HCT116 (cell line): ENCODE measurements around the gene RPS15A. TPM values are rescaled to one million over a fixed set of nuclear protein-coding genes. Genes with fewer than 3 reads are reported as not detected.
A peak's percentile ranks its signal among the peaks of the same experiment; 100 is the strongest.
"Not testable (repeated sequence)": the region's sequence is repeated elsewhere in the genome, so short reads cannot be mapped to it uniquely, and the experiment has no call there.

ENCODE experiments used
- ATAC-seq: fragments of 200-7000 bp; cut with Tn5 transposase; 2 replicates; pipeline ENCODE4 v1.9.1; 2020; ENCODE audit warnings: mild to moderate bottlenecking, moderate library complexity
- BruUV-seq: library from RNA; stranded (reverse); fragments of 400-500 nt; replicated peaks from 2 replicates; lab custom pipeline; 2021; lab: Mats Ljungman, UMichigan
- CTCF ChIA-PET: fragments of 300-600 bp; sonication (Branson Sonifier 250); formaldehyde crosslinking; loops from one replicate; lab custom pipeline; 2021; ENCODE audit warnings: antibody characterized with exemption; lab: Charles Lee
- POLR2A ChIA-PET: fragments of 300-600, 350-600 bp; sonication (Branson Sonifier 250); formaldehyde crosslinking; loops from one replicate; lab custom pipeline; 2021; ENCODE audit warnings: antibody characterized with exemption; lab: Charles Lee
- RAD21 ChIA-PET, 2 experiments: fragments of 300-600 bp; sonication (Branson Sonifier 250); formaldehyde crosslinking; loops; one replicate each; lab custom pipeline; 2023; ENCODE audit warnings: low total read pairs in 2 of 2; ENCODE audit not compliant: uncharacterized antibody in 2 of 2, unreplicated experiment in 2 of 2, low non-redundant PET in 1 of 2; lab: Charles Lee
- DNase-seq: peaks from one replicate; pipeline ENCODE4 v3.0.0-alpha.2; 2010; ENCODE audit warnings: low read depth, low spot score
- H2AFZ ChIP-seq: fragments of 200-600 bp; shearing (Covaris generic), sonication (generic); 2 replicates; pipeline ENCODE4 v1.6.1; 2017; ENCODE audit warnings: low read depth, mixed run types, mixed read lengths, antibody characterized with exemption, low read length; ENCODE audit not compliant: poor library complexity, severe bottlenecking
- H3K27ac ChIP-seq: 2 replicates; pipeline ENCODE4 v1.5.1; 2012; ENCODE audit warnings: low read depth, low read length
- H3K27me3 ChIP-seq: fragments of 200-600 bp; sonication (generic); 2 replicates; pipeline ENCODE4 v1.6.1; 2016; ENCODE audit warnings: mixed run types, low read length, mixed read lengths; ENCODE audit not compliant: insufficient read depth
- H3K36me3 ChIP-seq, 2 experiments: fragments of 200-500 bp in 1 of 2; fragments of 200-600 bp in 1 of 2; sonication (Bioruptor generic) in 1 of 2; sonication (generic) in 1 of 2; 2 replicates each; pipeline versions ENCODE4 v1.5.1 to v1.6.1; 2014 to 2016; ENCODE audit warnings: low read length in 2 of 2, inconsistent platforms in 1 of 2, mixed read lengths in 1 of 2, mixed run types in 1 of 2; ENCODE audit not compliant: insufficient read depth in 2 of 2, control insufficient read depth in 1 of 2
- H3K4me1 ChIP-seq, 2 experiments: fragments of 200-600 bp in 1 of 2; sonication (generic) in 1 of 2; 2 replicates each; pipeline versions ENCODE4 v1.5.1 to v1.6.1; 2012 to 2017; ENCODE audit warnings: low read length in 2 of 2, inconsistent platforms in 1 of 2, mild to moderate bottlenecking in 1 of 2, mixed read lengths in 1 of 2, mixed run types in 1 of 2, moderate library complexity in 1 of 2; ENCODE audit not compliant: insufficient read depth in 2 of 2, control insufficient read depth in 1 of 2
- H3K4me2 ChIP-seq: fragments of 200-600 bp; sonication (generic); 2 replicates; pipeline ENCODE4 v1.6.1; 2017; ENCODE audit warnings: mixed run types, low read length, mixed read lengths
- H3K4me3 ChIP-seq, 2 experiments: fragments of 200-600 bp in 1 of 2; sonication (generic) in 1 of 2; replicated peaks in 1 of 2; 2 replicates each; pipeline ENCODE4 v1.5.1; 2011 to 2016; ENCODE audit warnings: low read length in 2 of 2, control low read depth in 1 of 2, low read depth in 1 of 2, mild to moderate bottlenecking in 1 of 2, mixed read lengths in 1 of 2, mixed run types in 1 of 2
- H3K79me2 ChIP-seq: fragments of 200-600 bp; sonication (generic); 2 replicates; pipeline ENCODE4 v1.6.1; 2017; ENCODE audit warnings: mild to moderate bottlenecking, mixed run types, low read length, moderate library complexity, mixed read lengths; ENCODE audit not compliant: insufficient read depth
- H3K9ac ChIP-seq: fragments of 200-600 bp; sonication (generic); 2 replicates; pipeline ENCODE4 v1.6.1; 2016; ENCODE audit warnings: low read length, mixed read lengths
- H3K9me2 ChIP-seq: fragments of 200-600 bp; sonication (generic), shearing (Covaris generic); 2 replicates; pipeline ENCODE4 v1.6.1; 2017; ENCODE audit warnings: mixed run types, mild to moderate bottlenecking, moderate library complexity; ENCODE audit not compliant: insufficient read depth
- H3K9me3 ChIP-seq, 2 experiments: fragments of 200-500 bp in 1 of 2; fragments of 200-600 bp in 1 of 2; sonication (Bioruptor generic) in 1 of 2; sonication (generic) in 1 of 2; 2 replicates each; pipeline ENCODE4 v1.6.1; 2014 to 2017; ENCODE audit warnings: low read length in 2 of 2, mixed read lengths in 2 of 2, inconsistent platforms in 1 of 2, low read depth in 1 of 2, mild to moderate bottlenecking in 1 of 2, mixed run types in 1 of 2, moderate library complexity in 1 of 2; ENCODE audit not compliant: control insufficient read depth in 1 of 2, insufficient read depth in 1 of 2
- H4K20me1 ChIP-seq: fragments of 200-600 bp; sonication (generic), shearing (Covaris generic); 2 replicates; pipeline ENCODE4 v1.6.1; 2017; ENCODE audit warnings: mixed run types, mild to moderate bottlenecking, moderate library complexity; ENCODE audit not compliant: insufficient read depth
- intact Hi-C: fragments of 100-400 bp; cut with micrococcal nuclease; formaldehyde crosslinking; loops from 2 replicates; pipeline ENCODE4 v1.10.0; 2022
- total RNA-seq: library from RNA; stranded (reverse); gene quantifications from one replicate; pipeline ENCODE4 v1.2.1, GENCODE V29; 2021; ENCODE audit not compliant: unreplicated experiment

Gene RPS15A
- total RNA-seq, 1 experiment from 2014 or later, result 1,686 TPM

DNA sequence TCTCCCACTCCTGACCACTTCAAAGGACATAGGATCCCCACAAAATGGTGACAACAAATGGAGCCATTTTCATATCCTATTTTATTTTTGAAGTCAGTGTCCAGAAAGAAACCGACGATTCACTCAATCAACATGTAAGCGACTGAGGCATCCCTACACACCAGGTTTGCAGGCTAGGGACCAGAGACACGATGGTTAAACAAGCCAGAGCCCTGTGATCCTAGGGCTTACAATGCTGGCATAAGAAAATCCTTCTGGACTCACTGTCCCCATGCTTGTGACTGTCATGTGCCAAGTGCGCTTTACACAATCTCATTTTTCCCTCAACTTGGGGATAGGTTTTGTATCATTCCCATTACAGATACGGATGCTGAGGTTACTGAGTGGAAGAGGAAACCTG is 8.9 kb downstream of the RPS15A start:
- intact Hi-C loops, POLR2A ChIA-PET: not testable (repeated sequence)
- ATAC-seq, result 0 out of 2 replicates have a peak, but pooled peaks have one; percentile 15

DNA sequence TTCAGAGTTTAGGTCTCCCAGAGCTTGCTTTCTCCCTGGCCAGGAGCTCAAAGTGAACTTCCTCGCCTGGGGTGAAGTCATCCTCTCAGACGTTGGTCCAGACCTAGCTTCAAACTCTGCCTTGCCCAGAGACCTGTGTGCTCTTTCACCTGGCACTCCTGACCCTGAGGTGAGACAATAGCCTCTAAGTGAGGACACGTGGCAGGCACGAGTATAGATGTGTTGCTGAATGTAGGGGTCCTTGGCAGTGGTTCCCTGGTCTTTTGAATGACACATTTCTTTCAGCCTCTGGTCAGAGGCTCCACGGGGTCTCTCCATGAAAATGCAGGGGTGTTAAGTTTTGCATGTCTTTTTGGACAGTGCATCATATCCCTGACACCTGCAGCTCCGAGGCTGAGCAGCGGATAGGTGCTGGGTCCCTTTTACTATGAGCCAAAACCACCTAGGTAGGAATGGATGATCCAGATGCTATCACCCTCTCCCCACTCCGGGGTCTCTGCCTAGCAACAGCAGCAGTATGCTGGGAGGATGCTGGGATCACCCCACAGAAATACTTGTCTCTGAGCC is 9.6 kb downstream of the RPS15A start:
- CTCF ChIA-PET, H3K9me3 ChIP-seq, H3K27me3 ChIP-seq, POLR2A ChIA-PET, H2AFZ ChIP-seq, H3K9ac ChIP-seq, intact Hi-C loops, RAD21 ChIA-PET, H3K4me2 ChIP-seq, H3K4me3 ChIP-seq, H3K4me1 ChIP-seq, DNase-seq, BruUV-seq, H3K27ac ChIP-seq, H3K9me2 ChIP-seq: not testable (repeated sequence)
- Histone ChIP-seq H3K36me3 (peaks cover 30% of the 10 kb centered on the region in 2 experiments), H4K20me1 (peaks cover 28% of the 10 kb centered on the region; the same call in 1 of the 2 replicates), H3K79me2 (peaks cover 33% of the 10 kb centered on the region)
- peak; percentile 30 for ATAC-seq

More for the DNA sequence above, 8.9 kb downstream of the RPS15A start:
- Histone ChIP-seq H3K36me3 (peaks cover 34 to 37% of the 10 kb centered on the region in 2 experiments), H4K20me1 (peaks cover 35% of the 10 kb centered on the region; the same call in 1 of the 2 replicates), H3K79me2 (peaks cover 40% of the 10 kb centered on the region)
- H2AFZ ChIP-seq, H3K9ac ChIP-seq, H3K4me2 ChIP-seq, H3K27ac ChIP-seq, H3K27me3 ChIP-seq, BruUV-seq, H3K4me3 ChIP-seq, DNase-seq, H3K9me3 ChIP-seq, H3K9me2 ChIP-seq, CTCF ChIA-PET, RAD21 ChIA-PET, H3K4me1 ChIP-seq: not testable (repeated sequence)

DNA sequence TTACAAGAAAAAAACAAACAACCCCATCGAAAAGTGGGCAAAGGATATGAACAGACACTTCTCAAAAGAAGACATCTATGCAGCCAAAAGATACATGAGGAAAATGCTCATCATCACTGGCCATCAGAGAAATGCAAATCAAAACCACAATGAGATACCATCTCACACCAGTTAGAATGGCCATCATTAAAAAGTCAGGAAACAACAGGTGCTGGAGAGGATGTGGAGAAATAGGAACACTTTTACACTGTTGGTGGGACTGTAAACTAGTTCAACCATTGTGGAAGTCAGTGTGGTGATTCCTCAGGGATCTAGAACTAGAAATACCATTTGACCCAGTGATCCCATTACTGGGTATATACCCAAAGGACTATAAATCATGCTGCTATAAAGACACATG is 12.5 kb downstream of the RPS15A start:
- H3K4me2 ChIP-seq, H3K27me3 ChIP-seq, RAD21 ChIA-PET, H2AFZ ChIP-seq, H3K4me3 ChIP-seq, H3K4me1 ChIP-seq, H3K9me2 ChIP-seq, BruUV-seq, H3K9me3 ChIP-seq, H3K36me3 ChIP-seq, H3K79me2 ChIP-seq, intact Hi-C loops, POLR2A ChIA-PET, DNase-seq, CTCF ChIA-PET, ATAC-seq, H4K20me1 ChIP-seq, H3K27ac ChIP-seq, H3K9ac ChIP-seq: not testable (repeated sequence)
